OCI-LY3 (cell line): ENCODE results near the gene TRAPPC4.

Source experiments
- CTCF ChIP-seq: fragments of 200-600, 300-600 bp; sonication (generic); IDR thresholded peaks from 2 replicates; pipeline ENCODE4 v1.5.1; 2014; ENCODE audit warnings: antibody characterized with exemption, low read length, low read depth
- EZH2phosphoT487 ChIP-seq: fragments of 200-600 bp; shearing (Covaris generic); IDR thresholded peaks from 2 replicates; pipeline ENCODE4 v1.6.1; 2018; ENCODE audit warnings: antibody characterized with exemption, mixed run types, low read depth

- TF ChIP-seq CTCF, result no peak
- no peak for TF ChIP-seq EZH2phosphoT487
Measured at GRCh38 chr11:119000906-119001305, 17.7 kb upstream of the TRAPPC4 start.
